ENCODE results near the gene ADAMTS9. TPM values are rescaled to one million over a fixed set of nuclear protein-coding genes. Genes with fewer than 3 reads are reported as not detected.

Gene ADAMTS9
- total and polyA plus RNA-seq, 2 donors (not counting 3 experiments of a cell fraction or from before 2014, with no cell fraction given), result 6.5 to 23.9 TPM

GRCh38 chr3:64601824-64602223 is 86.0 kb downstream of the ADAMTS9 start:
- no TSS peak for BruUV-seq (replicated peaks)
- peaks cover 0 to 7% of the 10 kb centered on the region in 2 experiments for H3K36me3 ChIP-seq (ENCODE audit: control insufficient read depth in 2 of 2, extremely low read depth in 1 of 2, insufficient read depth in 2 of 2, low read length in 2 of 2)
- H3K4me1 ChIP-seq (ENCODE audit: control insufficient read depth, extremely low read depth, insufficient read depth, low read length), result no peaks in the 10 kb centered on the region
- ChIA-PET CTCF (no interaction called here), POLR2A (no interaction called here)
- H3K4me3 ChIP-seq (replicated peaks in 1 of 3; ENCODE audit: insufficient read depth in 1 of 3, low read depth in 1 of 3, low read length in 3 of 3), result no peak overlapping the region
- H4K20me1 ChIP-seq (replicated peaks; ENCODE audit: control insufficient read depth, extremely low read depth, insufficient read depth, low read length), result no peaks in the 10 kb centered on the region
- DNase-seq (ENCODE audit: low read depth, low spot score), result no peak
- no peaks in the 10 kb centered on the region for H3K27me3 ChIP-seq (ENCODE audit: control insufficient read depth in 2 of 2, insufficient read depth in 2 of 2, low read length in 2 of 2)
- no peaks in the 10 kb centered on the region for H3K79me2 ChIP-seq (ENCODE audit: control insufficient read depth, insufficient read depth, low read length)
- TF ChIP-seq POLR2AphosphoS5 (IDR thresholded peaks at IDR 0.05; ENCODE audit: insufficient read depth, low read depth, low read length) (no peak), POLR2A (IDR thresholded peaks at IDR 0.05; ENCODE audit: low read depth, low read length) (no peak), GATA2 (IDR thresholded peaks at IDR 0.05; ENCODE audit: insufficient read depth, insufficient read length, low read depth, low read length) (no peak)
- no peaks in the 10 kb centered on the region for H3K9me1 ChIP-seq (replicated peaks; ENCODE audit: control insufficient read depth, extremely low read depth, insufficient read depth, low read length)
- H2AFZ ChIP-seq (ENCODE audit: low read depth, low read length), result no peak overlapping the region
- intact Hi-C loops (cut with micrococcal nuclease) (no loop called here), dilution Hi-C loops (cut with MboI; ENCODE audit: extremely low pct_ligation_motif_present, low sequenced_read_pairs) (no loop called here)
- no peak overlapping the region for H3K27ac ChIP-seq (ENCODE audit: insufficient read depth, low read depth, low read length)
- no peak for FAIRE-seq
- no peak overlapping the region for H3K9ac ChIP-seq (replicated peaks; ENCODE audit: extremely low read depth, insufficient read depth, low read length)
- no peaks in the 10 kb centered on the region for H3K9me3 ChIP-seq (replicated peaks; ENCODE audit: control insufficient read depth, insufficient read depth, low read length)
- H3K4me2 ChIP-seq (ENCODE audit: insufficient read depth, low read length), result no peak overlapping the region

GRCh38 chr3:64600246-64600950 is 87.4 kb downstream of the ADAMTS9 start:
- no peaks in the 10 kb centered on the region for H3K9me3 ChIP-seq (replicated peaks; ENCODE audit: control insufficient read depth, insufficient read depth, low read length)
- no peak for DNase-seq (ENCODE audit: low read depth, low spot score)

More at GRCh38 chr3:64600246-64600950, 87.4 kb downstream of the ADAMTS9 start:
- Histone ChIP-seq H2AFZ (ENCODE audit: low read depth, low read length) (no peak overlapping the region), H3K27me3 (ENCODE audit: control insufficient read depth in 2 of 2, insufficient read depth in 2 of 2, low read length in 2 of 2) (no peaks in the 10 kb centered on the region), H3K4me2 (ENCODE audit: insufficient read depth, low read length) (no peak overlapping the region), H3K9ac (replicated peaks; ENCODE audit: extremely low read depth, insufficient read depth, low read length) (no peak overlapping the region), H3K4me1 (ENCODE audit: control insufficient read depth, extremely low read depth, insufficient read depth, low read length) (peaks cover under 1% of the 10 kb centered on the region), H4K20me1 (replicated peaks; ENCODE audit: control insufficient read depth, extremely low read depth, insufficient read depth, low read length) (no peaks in the 10 kb centered on the region), H3K27ac (ENCODE audit: insufficient read depth, low read depth, low read length) (no peak overlapping the region), H3K4me3 (replicated peaks in 1 of 3; ENCODE audit: insufficient read depth in 1 of 3, low read depth in 1 of 3, low read length in 3 of 3) (no peak overlapping the region), H3K9me1 (replicated peaks; ENCODE audit: control insufficient read depth, extremely low read depth, insufficient read depth, low read length) (no peaks in the 10 kb centered on the region), H3K79me2 (ENCODE audit: control insufficient read depth, insufficient read depth, low read length) (no peaks in the 10 kb centered on the region), H3K36me3 (ENCODE audit: control insufficient read depth in 2 of 2, extremely low read depth in 1 of 2, insufficient read depth in 2 of 2, low read length in 2 of 2) (peaks cover 0 to 7% of the 10 kb centered on the region in 2 experiments)
- ChIA-PET CTCF (no interaction called here), POLR2A (no interaction called here)
- FAIRE-seq, result no peak
- BruUV-seq (replicated peaks), result no TSS peak
- TF ChIP-seq CTCF (IDR thresholded peaks at IDR 0.05; ENCODE audit: extremely low read depth in 1 of 2, insufficient read depth in 1 of 2, low read depth in 1 of 2, low read length in 2 of 2) (no peak), POLR2AphosphoS5 (IDR thresholded peaks at IDR 0.05; ENCODE audit: insufficient read depth, low read depth, low read length) (no peak), JUN (IDR thresholded peaks at IDR 0.05; ENCODE audit: borderline replicate concordance, insufficient read depth, insufficient read length, low read depth) (no peak), POLR2A (IDR thresholded peaks at IDR 0.05; ENCODE audit: low read depth, low read length) (no peak), MYC (IDR thresholded peaks at IDR 0.05; ENCODE audit: low read depth, low read length) (no peak), MAX (IDR thresholded peaks at IDR 0.05; ENCODE audit: insufficient read depth, insufficient read length) (no peak), EZH2 (IDR thresholded peaks at IDR 0.05; ENCODE audit: borderline replicate concordance, low read depth, low read length, severe bottlenecking) (no peak), FOS (IDR thresholded peaks at IDR 0.05; ENCODE audit: borderline replicate concordance, insufficient read depth, low read length) (no peak), GATA2 (IDR thresholded peaks at IDR 0.05; ENCODE audit: insufficient read depth, insufficient read length, low read depth, low read length) (no peak)
- dilution Hi-C loops (cut with MboI; ENCODE audit: extremely low pct_ligation_motif_present, low sequenced_read_pairs), result no loop called here
- intact Hi-C loops (cut with micrococcal nuclease), result no loop called here
